CD4-positive, CD25-positive, alpha-beta regulatory T cell (primary cell): Measurements from ENCODE around the gene RTL9. TPM values are rescaled to one million over a fixed set of nuclear protein-coding genes. Genes with fewer than 3 reads are reported as not detected.
"Not testable (repeated sequence)": the region's sequence is repeated elsewhere in the genome, so short reads cannot be mapped to it uniquely, and the experiment has no call there.

ENCODE experiments used
- ATAC-seq, 2 donors: fragments of 150-1000 bp; cut with Tn5 transposase; one replicate each; pipeline ENCODE4 v1.10.0; 2021; ENCODE audit warnings: low read depth in 2 of 2, moderate number of reproducible peaks in 2 of 2, moderate library complexity in 1 of 2
- DNase-seq, 3 donors: peaks; one replicate each; pipeline versions ENCODE4 v3.0.0 to v3.0.0-alpha.2; 2012 to 2022; ENCODE audit warnings: mixed read lengths in 1 of 3
- H3K27ac ChIP-seq: one replicate; pipeline ENCODE4 v1.7.0; 2013; ENCODE audit warnings: mild to moderate bottlenecking, low read length; ENCODE audit not compliant: insufficient read depth, poor library complexity, severe bottlenecking
- H3K27me3 ChIP-seq: one replicate; pipeline ENCODE4 v1.7.0; 2013; ENCODE audit warnings: low read length; ENCODE audit not compliant: control insufficient read depth, insufficient read depth
- H3K36me3 ChIP-seq: one replicate; pipeline ENCODE4 v1.7.0; 2013; ENCODE audit warnings: mild to moderate bottlenecking, low read length, moderate library complexity; ENCODE audit not compliant: control insufficient read depth, insufficient read depth
- H3K4me1 ChIP-seq: 2 replicates; pipeline ENCODE4 v1.7.0; 2013; ENCODE audit warnings: mild to moderate bottlenecking, low read length; ENCODE audit not compliant: insufficient read depth, control insufficient read depth, poor library complexity, severe bottlenecking
- H3K4me3 ChIP-seq: one replicate; pipeline ENCODE4 v1.7.0; 2013; ENCODE audit warnings: low read depth, mild to moderate bottlenecking, low read length, moderate library complexity
- H3K9me3 ChIP-seq, 2 experiments: 1 replicate in 1 of 2; 2 replicates in 1 of 2; pipeline ENCODE4 v1.7.0; 2013; ENCODE audit warnings: low read length in 2 of 2, mild to moderate bottlenecking in 1 of 2, moderate library complexity in 1 of 2; ENCODE audit not compliant: control insufficient read depth in 2 of 2
- H3K27ac Mint-ChIP-seq, 3 donors: one replicate each; pipeline ENCODE4 v1.8.0; 2020 to 2022; ENCODE audit warnings: mild to moderate bottlenecking in 3 of 3, mixed read lengths in 3 of 3, moderate library complexity in 2 of 3
- H3K27me3 Mint-ChIP-seq: one replicate; pipeline ENCODE4 v1.8.0; 2022; ENCODE audit warnings: mild to moderate bottlenecking, mixed read lengths
- H3K36me3 Mint-ChIP-seq: one replicate; pipeline ENCODE4 v1.8.0; 2020; ENCODE audit warnings: mixed read lengths
- H3K4me1 Mint-ChIP-seq, 4 donors: one replicate each; pipeline ENCODE4 v1.8.0; 2020 to 2022; ENCODE audit warnings: mixed read lengths in 4 of 4, mild to moderate bottlenecking in 1 of 4
- H3K4me3 Mint-ChIP-seq, 4 donors: one replicate each; pipeline ENCODE4 v1.8.0; 2020 to 2022; ENCODE audit warnings: mild to moderate bottlenecking in 4 of 4, mixed read lengths in 4 of 4, moderate library complexity in 3 of 4
- H3K9me3 Mint-ChIP-seq, 7 donors: one replicate each; pipeline ENCODE4 v1.8.0; 2020 to 2022; ENCODE audit warnings: mixed read lengths in 7 of 7, mild to moderate bottlenecking in 3 of 7, moderate library complexity in 2 of 7
- polyA plus RNA-seq, 4 donors: library from polyadenylated mRNA; unstranded; fragments of 300-500 nt; fragmentation: Illumina TruSeq; gene quantifications; one replicate each; pipeline ENCODE4 v1.2.3, GENCODE V29; 2021
- total RNA-seq: library from RNA; stranded (reverse); gene quantifications from one replicate; pipeline ENCODE4 v1.2.3, GENCODE V29; 2022

Gene RTL9
- total and polyA plus RNA-seq, 5 donors from 2014 or later, result not detected

DNA sequence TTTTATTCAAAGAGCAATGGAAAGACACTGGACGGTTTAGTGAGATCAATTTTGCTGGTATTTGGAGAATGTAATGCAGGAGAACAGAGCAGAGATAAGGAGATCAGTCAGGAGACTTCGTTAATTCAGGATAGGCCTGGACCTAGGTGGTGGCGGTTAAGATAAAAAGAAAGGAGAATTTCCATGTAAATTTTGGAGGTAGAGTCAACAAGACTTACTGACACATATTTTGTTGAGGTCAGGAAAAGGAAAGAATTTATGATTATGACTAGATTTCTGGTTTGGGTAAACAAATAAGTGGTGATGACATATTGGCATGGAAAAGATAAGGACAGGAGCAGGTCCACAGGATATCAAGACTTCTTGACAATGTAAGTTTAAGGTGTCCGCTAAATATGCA lies 31.9 kb upstream of the RTL9 start:
- Mint-ChIP-seq H3K9me3 (peaks cover 0 to 3% (median 0%) of the 10 kb centered on the region in 7 donors), H3K27me3 (peaks cover 5% of the 10 kb centered on the region), H3K4me1 (peaks cover 0 to 3% (median 0%) of the 10 kb centered on the region in 4 donors), H3K4me3 (no peak overlapping the region), H3K36me3 (no peaks in the 10 kb centered on the region), H3K27ac (no peak overlapping the region)
- Histone ChIP-seq H3K27ac (no peak overlapping the region), H3K27me3 (no peaks in the 10 kb centered on the region), H3K4me1 (no peaks in the 10 kb centered on the region), H3K36me3 (no peaks in the 10 kb centered on the region), H3K9me3 (no peaks in the 10 kb centered on the region), H3K4me3 (no peak overlapping the region)
- DNase-seq, result no peak
- ATAC-seq, result no peak

DNA sequence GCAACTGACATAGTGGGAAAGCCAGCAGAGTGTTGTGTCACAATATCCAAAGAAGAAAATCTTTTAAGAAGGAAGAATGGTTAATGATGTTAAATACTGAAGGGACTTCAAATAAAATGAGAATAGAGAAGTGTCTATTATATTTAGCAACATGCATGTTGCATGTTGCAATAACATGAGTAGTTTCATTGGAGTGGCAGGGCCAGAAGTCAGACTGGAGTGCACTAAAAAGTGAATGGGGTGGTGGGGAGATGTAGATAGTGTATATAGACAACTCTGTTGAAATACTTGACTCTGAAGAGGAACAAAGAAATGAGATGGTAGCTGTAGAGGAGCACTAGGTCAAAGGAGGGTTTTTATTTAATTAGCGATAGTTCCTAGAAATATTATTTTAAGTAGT lies 31.3 kb upstream of the RTL9 start:
- no peak overlapping the region for H3K27ac Mint-ChIP-seq
- Histone ChIP-seq H3K4me1 (no peaks in the 10 kb centered on the region), H3K4me3 (no peak overlapping the region), H3K27ac (no peak overlapping the region), H3K9me3 (no peaks in the 10 kb centered on the region), H3K27me3 (no peaks in the 10 kb centered on the region), H3K36me3 (no peaks in the 10 kb centered on the region)
- peaks cover 0 to 3% (median 0%) of the 10 kb centered on the region in 7 donors for H3K9me3 Mint-ChIP-seq
- H3K4me1 Mint-ChIP-seq, result no peaks in the 10 kb centered on the region
- no peaks in the 10 kb centered on the region for H3K27me3 Mint-ChIP-seq
- no peak overlapping the region for H3K4me3 Mint-ChIP-seq
- no peaks in the 10 kb centered on the region for H3K36me3 Mint-ChIP-seq
- ATAC-seq, result no peak
- no peak for DNase-seq

GRCh38 chrX:110328613-110329012 lies 30.0 kb upstream of the RTL9 start:
- not testable (repeated sequence) for H3K4me1 ChIP-seq, H3K9me3 ChIP-seq, H3K27me3 ChIP-seq, ATAC-seq, H3K27ac Mint-ChIP-seq, H3K4me1 Mint-ChIP-seq, H3K27ac ChIP-seq, H3K9me3 Mint-ChIP-seq, H3K4me3 ChIP-seq, H3K36me3 Mint-ChIP-seq, H3K27me3 Mint-ChIP-seq, DNase-seq, H3K36me3 ChIP-seq, H3K4me3 Mint-ChIP-seq

- no peaks in the 10 kb centered on the region for H3K4me1 ChIP-seq
- no peaks in the 10 kb centered on the region for H3K27me3 Mint-ChIP-seq
- no peaks in the 10 kb centered on the region for H3K36me3 ChIP-seq
- H3K27ac Mint-ChIP-seq, result no peak overlapping the region
- DNase-seq (no peak), ATAC-seq (no peak)
- no peak overlapping the region for H3K4me3 Mint-ChIP-seq
- no peaks in the 10 kb centered on the region for H3K4me1 Mint-ChIP-seq
- H3K27me3 ChIP-seq, result no peaks in the 10 kb centered on the region
- no peak overlapping the region for H3K27ac ChIP-seq
- no peaks in the 10 kb centered on the region for H3K9me3 ChIP-seq
- H3K9me3 Mint-ChIP-seq, result peaks cover 0 to 2% (median 0%) of the 10 kb centered on the region in 7 donors
- H3K4me3 ChIP-seq, result no peak overlapping the region
- no peaks in the 10 kb centered on the region for H3K36me3 Mint-ChIP-seq
Measured at GRCh38 chrX:110331444-110332030, 27.1 kb upstream of the RTL9 start.

DNA sequence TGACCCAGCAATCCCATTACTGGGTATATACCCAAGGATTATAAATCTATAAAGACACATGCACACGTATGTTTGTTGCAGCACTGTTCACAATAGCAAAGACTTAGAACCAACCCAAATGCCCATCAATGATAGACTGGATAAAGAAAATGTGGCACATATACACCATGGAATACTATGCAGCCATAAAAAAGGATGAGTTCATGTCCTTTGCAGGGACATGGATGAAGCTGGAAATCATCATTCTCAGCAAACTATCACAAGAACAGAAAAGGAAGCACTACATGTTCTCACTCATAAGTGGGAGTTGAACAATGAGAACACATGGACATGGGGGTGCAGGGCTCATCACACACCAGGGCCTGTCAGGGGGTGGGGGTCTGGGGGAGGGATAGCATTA lies 25.2 kb upstream of the RTL9 start:
- ATAC-seq, H3K4me1 ChIP-seq, H3K9me3 Mint-ChIP-seq, H3K27me3 Mint-ChIP-seq, H3K27ac Mint-ChIP-seq, H3K36me3 Mint-ChIP-seq, H3K4me1 Mint-ChIP-seq, H3K4me3 ChIP-seq, H3K36me3 ChIP-seq, H3K27me3 ChIP-seq, H3K27ac ChIP-seq, H3K9me3 ChIP-seq, H3K4me3 Mint-ChIP-seq, DNase-seq: not testable (repeated sequence)

DNA sequence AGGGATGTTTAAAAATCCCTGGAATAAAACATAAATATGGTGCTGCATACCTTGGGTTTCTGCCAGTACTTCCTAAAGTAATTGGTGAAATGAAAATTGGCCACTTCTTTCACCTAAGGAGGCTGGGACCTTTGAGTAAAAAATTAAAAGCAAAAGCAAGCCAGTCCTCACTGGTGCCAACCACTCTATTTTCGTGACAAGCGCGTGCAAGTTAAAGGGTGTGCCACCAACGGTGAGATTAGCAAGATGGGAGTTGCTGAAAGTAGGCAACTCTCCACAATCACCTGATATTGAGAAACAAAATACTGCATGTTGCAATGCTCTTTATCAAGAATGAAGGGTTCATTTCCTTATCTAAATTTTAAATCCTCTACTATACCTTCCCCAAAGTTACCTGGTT lies 19.7 kb upstream of the RTL9 start:
- Histone ChIP-seq H3K9me3 (no peaks in the 10 kb centered on the region), H3K36me3 (no peaks in the 10 kb centered on the region), H3K27ac (no peak overlapping the region), H3K27me3 (no peaks in the 10 kb centered on the region), H3K4me3 (no peak overlapping the region), H3K4me1 (no peaks in the 10 kb centered on the region)
- H3K9me3 Mint-ChIP-seq, result peaks cover 0 to 2% (median 0%) of the 10 kb centered on the region in 7 donors
- no peak for DNase-seq
- no peak overlapping the region for H3K4me3 Mint-ChIP-seq
- no peak for ATAC-seq
- peaks cover 4% of the 10 kb centered on the region for H3K27me3 Mint-ChIP-seq
- peaks cover 0 to 5% (median 1%) of the 10 kb centered on the region in 4 donors for H3K4me1 Mint-ChIP-seq
- no peak overlapping the region for H3K27ac Mint-ChIP-seq
- H3K36me3 Mint-ChIP-seq, result no peaks in the 10 kb centered on the region

- no peak for ATAC-seq
- H3K36me3 ChIP-seq, result no peaks in the 10 kb centered on the region
- H3K4me3 ChIP-seq, result no peak overlapping the region
- no peak for DNase-seq
- no peaks in the 10 kb centered on the region for H3K9me3 ChIP-seq
- H3K9me3 Mint-ChIP-seq, result peaks cover 0 to 3% (median 0%) of the 10 kb centered on the region in 7 donors
- H3K36me3 Mint-ChIP-seq, result no peaks in the 10 kb centered on the region
- H3K4me1 ChIP-seq, result no peaks in the 10 kb centered on the region
- H3K4me3 Mint-ChIP-seq, result no peak overlapping the region
- H3K27ac ChIP-seq, result no peak overlapping the region
- no peaks in the 10 kb centered on the region for H3K27me3 ChIP-seq
- H3K27me3 Mint-ChIP-seq, result peaks cover 4% of the 10 kb centered on the region
- no peak overlapping the region for H3K27ac Mint-ChIP-seq
- peaks cover 0 to 5% (median 1%) of the 10 kb centered on the region in 4 donors for H3K4me1 Mint-ChIP-seq
Measured at GRCh38 chrX:110341189-110342035, 17.2 kb upstream of the RTL9 start.

DNA sequence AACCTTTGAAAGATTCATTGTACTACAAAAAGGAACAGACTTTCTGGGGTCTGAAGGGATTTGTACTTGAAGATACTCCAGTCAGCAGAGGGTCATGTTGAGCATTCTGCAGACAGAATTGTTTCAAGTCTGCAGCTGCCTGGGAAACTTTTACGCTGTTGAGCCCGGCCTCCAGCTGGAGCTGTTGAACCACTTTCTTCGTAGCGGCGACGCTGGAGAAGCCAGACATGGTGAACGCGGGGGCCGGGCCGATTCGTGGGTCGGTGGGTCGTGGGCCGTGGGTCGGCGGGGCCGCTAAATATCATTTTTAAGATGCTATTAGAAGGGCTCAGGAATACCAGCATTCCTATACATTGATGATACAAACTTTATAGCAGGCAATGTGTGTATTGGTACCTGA lies 12.0 kb upstream of the RTL9 start:
- Mint-ChIP-seq H3K9me3 (peaks cover 0 to 3% (median 0%) of the 10 kb centered on the region in 7 donors), H3K27ac (no peak overlapping the region), H3K4me1 (no peaks in the 10 kb centered on the region), H3K4me3 (no peak overlapping the region), H3K36me3 (no peaks in the 10 kb centered on the region), H3K27me3 (peaks cover 4% of the 10 kb centered on the region)
- H3K27ac ChIP-seq, result no peak overlapping the region
- H3K9me3 ChIP-seq, result no peaks in the 10 kb centered on the region
- H3K36me3 ChIP-seq, result no peaks in the 10 kb centered on the region
- H3K4me3 ChIP-seq, result no peak overlapping the region
- ATAC-seq, result no peak
- H3K4me1 ChIP-seq, result no peaks in the 10 kb centered on the region
- no peaks in the 10 kb centered on the region for H3K27me3 ChIP-seq
- no peak for DNase-seq
